Effector CD8-positive, alpha-beta T cell (primary cell): ENCODE results near the gene PM20D1.

Experiments used
- DNase-seq: peaks from one replicate; lab custom pipeline; 2025; lab: John Stamatoyannopoulos, UW

The PM20D1 gene

DNA sequence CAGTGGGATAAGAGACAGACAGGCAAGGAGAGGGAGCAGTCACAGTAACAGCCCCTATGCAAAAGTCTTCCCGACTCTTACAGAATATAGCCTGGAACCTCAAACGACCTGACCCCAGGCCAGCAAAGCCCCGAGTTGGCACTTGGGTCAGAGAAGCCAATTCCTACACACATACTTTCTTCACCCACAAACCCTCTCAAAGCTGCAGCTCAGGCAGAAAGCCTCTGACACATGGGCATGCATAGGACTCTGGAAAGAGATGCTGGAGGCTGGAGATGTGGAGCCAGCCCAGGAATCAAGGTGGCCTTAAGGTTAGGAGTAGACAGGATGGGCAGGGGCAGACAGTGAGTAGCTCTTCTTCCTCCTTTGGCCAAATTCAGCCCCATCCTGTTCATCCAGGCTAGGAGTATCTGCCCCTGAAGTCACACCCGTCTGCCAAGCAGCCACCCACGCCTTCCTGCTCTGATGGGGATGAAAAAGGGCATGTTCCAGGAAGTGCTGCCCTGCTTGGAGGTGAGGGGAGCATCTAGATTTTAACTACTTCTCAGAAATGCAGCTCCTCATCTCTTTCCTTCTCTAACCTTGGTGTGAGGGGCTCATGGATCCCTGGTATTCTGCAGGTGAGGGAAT is 44.7 kb downstream of the PM20D1 start:
- peak; percentile 11 for DNase-seq

DNA sequence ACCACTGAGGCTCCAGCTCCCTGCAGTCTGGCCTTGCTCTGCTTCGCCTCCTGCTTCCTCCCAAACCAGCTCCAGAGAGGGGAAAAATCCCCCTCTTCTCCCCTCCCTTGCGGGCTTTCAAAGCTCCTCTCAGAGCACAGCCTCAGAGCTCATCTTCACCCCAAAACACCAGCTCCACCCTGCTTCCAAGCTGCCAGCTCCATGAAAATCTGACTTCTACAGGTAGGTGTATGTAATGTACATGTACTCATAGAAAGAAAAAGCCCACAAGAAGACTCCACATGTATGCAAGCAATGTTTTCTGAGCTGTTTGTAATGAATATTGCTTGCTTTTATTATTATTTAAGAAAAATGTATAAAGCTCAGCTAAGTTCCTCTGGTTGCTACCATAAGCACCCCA is 45.3 kb downstream of the PM20D1 start:
- no peak for DNase-seq

DNA sequence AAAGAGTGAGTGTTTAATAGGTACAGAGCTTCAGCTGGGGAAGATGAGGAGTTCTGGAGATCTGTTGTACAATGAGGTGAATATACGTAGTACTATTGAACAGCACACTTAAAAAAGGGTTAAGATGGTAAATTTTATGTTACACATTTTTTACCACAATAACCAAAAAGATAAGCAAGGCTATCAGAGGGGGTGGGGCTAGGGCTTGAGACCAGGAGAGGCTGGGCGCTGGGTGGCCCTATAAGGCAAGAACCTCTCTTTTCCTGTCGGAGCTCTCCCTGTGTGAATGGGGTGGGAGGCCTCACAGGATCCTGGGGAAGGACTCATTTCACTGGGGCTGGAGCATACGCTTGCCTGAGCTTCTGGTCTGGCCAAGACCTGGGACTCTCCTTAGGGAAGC is 45.9 kb downstream of the PM20D1 start:
- no peak for DNase-seq

DNA sequence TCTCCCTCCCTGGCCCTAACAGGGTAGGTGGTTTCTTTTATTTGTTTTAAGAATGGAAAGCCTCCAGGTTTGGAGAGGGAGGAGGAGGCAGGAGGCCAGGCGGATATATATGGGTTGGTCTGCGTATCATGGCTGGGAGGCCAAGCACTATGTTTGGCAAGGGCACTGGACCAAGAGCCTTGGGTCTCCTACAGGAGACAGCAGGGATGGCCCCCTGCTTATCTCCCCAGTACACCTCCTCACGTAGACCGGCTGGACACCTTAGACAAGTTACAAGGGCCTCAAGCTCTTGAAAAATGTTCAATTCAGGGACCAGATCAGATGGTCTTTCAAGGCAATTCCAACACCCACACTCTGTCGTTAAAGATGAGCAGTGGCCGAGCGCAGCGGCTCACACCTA is 47.9 kb downstream of the PM20D1 start:
- DNase-seq, result no peak

DNA sequence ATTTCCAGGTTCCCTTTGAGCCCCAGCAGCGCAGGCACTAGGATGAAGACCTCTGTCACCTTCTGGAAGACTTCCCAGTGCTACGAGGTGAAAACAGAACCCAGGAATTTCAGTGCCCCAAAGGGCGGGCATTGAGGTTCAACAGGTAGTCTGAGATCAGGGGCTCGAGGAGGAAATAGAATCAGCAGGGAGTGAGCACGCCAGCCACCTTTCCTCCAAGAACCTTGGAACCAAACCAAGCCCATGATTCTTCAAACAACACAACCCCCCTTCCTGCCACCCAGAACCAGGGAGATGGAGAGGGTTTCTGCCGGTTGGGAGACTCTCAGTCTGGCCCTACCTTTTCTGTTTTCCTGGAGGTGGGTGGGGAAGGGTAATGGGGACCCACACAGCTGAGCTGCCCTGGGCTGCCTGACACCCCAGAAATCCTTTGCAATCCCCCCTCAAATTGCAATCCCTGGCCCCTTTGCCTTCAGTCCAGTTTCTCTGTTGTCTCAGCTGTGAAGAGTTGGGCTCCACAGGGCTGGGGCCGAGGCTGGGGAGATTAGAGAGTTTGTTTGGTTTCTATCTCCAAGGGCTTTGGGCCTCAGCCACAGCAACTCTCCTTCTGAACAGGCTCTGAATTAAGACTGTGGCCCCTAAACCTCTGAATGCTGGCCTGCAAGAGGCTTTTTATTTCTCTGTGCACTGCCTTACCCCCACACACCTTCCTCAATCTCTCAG is 48.8 kb downstream of the PM20D1 start:
- DNase-seq, result no peak

DNA sequence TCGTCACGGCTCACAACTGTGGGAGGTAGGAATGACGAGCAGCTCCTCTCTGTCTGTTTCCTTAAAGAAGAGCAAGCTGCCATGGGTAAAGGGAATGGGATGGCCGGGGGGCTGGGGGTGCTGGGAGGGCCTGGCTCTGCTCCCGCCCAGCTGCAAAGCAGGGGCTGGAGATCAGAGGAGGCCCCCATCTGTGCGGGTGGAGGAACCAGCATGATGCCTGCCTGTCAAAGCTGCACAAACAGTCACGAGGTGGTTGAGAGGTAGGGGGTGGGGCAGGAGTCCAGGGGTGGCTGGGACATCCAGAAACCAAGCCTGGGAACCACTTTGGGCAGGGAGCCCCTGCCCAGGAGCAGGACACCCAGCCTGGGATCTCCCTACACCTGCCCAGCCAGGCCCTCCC is 49.5 kb downstream of the PM20D1 start:
- DNase-seq, result no peak

DNA sequence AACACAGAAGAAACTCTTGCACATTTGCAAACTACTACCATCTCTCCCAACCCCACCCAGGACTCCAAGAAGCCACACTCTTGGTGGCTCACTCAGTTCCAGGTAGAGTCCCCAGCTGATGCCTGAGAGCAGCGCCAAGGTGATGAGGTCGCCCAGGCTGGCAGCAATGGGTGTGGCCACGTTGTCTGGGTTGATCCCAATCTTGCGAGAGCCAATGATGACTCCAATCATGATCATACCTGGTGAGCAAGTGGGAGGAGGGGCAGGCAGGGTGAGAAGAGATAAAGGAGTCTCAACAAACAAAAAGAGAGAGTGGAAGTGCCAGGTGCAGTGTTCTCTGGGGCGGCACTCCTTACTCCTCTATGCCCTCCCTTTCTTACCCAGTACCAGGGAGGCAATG is 51.4 kb downstream of the PM20D1 start:
- no peak for DNase-seq

DNA sequence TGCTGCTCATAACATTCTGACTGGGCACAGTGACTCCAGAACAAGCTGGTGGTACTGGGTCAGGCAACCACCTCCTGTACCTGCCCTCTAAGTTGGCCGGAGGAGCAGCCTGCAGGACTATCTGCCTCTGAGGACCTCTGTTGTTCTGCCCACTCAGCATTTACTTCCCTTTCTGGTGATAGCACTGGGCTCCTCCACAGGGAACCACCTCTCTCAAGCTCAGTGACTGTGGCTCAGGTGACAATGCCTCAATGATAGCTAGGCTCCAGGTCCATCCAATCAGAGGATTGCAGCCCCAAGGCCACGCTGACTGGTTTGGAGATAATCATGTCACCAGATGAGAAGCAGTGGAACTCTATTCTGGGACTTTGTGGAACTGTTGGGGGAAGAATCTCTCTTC is 52.8 kb downstream of the PM20D1 start:
- no peak for DNase-seq

DNA sequence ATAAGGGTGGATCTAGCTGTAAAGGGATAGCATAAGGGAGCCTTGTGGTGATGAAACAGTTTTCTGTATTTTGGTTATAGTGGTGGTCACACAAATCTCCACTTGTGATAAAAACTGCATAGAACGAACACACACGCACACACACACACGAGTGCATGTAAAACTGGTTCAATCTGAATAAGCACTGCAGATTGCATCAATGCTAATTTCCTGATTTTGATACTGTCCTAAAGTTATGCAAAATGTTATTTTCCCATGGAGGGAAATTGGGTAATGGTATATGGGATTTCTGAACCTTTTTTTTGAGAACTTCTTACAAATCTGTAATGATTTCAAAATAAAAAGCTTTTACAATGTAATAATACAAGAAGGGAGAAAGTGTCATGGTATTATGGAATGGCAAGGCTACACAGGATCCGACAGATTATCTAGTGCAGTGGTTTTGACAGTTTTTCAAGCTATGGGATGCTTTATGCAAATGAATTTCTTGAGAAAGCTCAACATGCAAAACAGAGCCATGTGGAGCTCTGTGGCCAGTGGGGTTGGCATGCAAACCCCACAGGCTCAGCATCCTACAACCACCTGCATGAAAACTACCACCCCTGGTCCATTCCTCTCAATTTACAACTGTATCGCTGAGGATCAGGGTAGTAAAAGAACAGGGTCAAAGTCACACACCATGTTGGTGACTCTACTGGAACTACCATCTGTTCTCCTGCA is 55.8 kb downstream of the PM20D1 start:
- DNase-seq, result no peak

DNA sequence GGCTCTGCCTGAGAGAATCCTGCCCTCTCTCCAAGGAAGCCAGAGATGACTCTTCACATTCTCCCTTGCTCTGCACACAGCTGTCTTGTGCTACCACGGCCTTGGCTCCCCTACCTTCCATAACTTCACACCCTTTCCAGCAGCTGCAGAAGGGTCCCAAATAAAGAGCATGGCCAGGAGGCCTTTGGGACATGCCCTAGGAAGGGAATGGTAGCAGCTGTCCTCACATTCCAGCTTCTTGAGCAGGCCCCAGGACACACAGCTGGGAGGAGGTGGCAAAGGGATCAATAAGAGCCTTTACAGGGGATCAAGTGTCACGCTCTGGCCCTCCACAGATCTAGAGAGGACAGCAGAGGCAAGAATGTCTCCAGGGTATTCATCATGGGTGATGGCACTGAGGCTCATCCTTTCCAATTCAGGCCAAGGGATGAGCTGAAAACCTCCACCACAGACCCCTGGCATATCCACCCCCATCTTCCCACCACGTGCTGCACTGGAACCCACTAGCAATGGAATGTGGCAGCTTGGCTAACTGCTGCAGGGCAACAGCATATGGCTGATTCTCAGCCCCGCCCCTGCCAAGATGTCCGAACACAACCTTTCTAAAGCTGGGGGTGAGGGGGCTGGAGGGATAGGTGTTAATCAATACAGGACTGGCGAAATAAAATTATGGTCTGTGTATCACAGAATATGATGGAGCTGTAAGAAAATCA is 56.8 kb downstream of the PM20D1 start:
- DNase-seq, result no peak

DNA sequence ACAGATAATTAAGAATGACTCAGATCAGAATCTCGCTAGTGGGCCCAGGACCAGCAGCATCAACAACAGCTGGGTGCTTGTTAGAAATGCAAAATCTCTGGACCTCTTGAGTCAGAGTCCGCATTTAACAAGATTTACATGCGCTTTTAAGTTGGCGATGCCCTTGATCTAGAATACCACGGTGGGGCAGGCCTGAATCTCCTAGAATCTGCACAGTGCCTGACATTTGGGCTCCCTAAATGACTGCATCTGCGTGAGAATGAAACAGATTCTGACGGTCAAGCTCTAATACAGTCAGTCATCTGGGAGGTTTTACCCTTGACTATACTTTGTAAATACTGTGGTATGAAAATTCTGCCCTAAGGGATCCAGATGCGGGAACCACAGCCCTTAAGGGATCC is 57.5 kb downstream of the PM20D1 start:
- DNase-seq, result no peak

DNA sequence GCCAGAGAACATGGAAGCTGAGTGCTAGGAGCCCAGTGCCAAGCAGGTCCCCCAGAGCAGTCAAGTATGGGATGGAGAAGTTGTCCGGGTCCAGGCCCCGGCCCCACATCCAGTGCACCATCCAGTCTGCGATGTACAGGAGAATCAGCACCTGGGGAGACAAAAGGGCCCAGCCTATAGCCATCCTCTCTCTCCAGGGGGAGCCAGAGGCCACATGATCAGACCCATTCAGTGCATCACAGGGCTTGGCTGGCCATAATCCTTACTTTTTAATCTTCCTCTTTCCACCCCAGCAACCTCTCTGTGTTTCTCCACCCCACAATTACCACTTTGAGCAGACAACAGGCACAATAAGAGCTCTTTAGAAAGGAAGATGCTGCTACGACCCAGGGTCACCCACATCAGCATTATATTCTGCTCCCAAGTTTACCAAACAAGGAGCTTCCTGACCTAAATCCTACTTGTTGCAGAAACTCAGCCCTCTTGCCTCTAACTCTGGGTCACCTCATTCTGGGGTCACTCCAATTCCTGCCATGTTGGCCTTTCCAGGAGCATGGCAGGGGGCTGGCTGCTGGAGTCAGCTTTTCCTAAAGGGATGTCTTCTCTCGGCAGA is 58.3 kb downstream of the PM20D1 start:
- peak; percentile 41 for DNase-seq

DNA sequence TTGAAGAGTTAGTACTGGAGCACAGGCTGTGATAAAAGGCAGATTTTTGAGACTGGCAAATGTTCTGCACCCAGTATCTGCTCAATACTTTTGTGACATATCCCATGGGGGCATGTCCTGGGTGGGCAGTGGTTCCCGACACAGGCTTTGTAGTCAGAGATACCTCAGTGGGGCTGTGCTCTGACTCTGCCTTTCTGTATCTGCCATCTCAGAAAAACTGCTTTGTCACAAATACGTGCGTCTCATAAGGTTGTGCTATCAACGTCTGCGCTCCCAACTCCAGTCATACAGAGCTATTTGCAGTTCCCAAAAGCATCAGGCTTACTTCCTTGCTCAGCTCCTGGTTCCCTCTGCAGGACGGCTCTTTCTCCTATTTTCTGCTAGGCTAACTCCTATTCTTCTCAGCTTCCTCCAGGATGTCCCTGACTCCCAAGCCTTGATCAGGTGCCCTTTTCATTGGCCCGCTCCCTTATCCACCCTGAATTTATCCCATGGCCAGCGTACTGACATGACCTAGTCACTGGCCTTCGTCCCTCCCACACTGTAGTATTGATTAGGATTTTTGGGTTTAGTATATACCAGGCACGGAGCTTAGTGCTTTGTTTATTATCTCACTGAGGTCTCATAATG is 62.5 kb downstream of the PM20D1 start:
- no peak for DNase-seq

DNA sequence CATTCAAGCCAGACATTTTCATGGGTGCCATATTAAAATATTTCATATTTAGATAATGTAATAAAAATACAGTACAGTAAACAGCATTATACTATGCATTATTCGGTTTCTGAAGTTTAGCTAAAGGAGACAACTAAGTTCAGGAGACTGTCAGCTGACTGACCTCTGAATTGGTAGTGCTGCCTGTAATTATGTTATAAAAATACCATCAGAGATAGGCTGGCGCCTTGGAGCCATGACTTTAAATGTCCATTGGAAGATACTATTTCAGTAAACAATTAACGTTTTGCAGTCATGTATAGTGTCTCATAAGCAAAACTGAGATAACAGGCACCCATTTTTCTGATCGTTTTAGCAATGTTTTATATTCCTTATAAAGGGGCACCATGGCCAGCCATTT is 63.3 kb downstream of the PM20D1 start:
- DNase-seq, result no peak

DNA sequence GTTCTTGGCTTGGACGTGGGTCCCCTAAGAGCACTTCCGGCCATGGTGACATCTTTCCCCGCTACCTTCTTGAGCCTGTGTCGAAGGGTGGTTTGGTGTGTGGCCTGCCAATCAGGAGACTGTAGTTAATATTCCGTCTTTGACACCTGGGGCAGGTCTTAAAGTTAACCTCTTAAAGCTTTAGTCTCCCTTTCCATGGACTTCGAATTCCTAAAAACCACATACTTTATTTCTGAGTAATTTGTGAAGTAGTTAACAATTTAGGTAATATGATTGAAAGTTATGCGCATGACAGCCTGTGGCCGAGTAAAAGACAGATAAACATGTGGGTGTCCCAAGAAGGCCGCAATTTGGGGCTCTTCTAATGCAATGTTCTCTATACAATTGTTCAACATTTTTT is 64.5 kb downstream of the PM20D1 start:
- DNase-seq, result no peak

DNA sequence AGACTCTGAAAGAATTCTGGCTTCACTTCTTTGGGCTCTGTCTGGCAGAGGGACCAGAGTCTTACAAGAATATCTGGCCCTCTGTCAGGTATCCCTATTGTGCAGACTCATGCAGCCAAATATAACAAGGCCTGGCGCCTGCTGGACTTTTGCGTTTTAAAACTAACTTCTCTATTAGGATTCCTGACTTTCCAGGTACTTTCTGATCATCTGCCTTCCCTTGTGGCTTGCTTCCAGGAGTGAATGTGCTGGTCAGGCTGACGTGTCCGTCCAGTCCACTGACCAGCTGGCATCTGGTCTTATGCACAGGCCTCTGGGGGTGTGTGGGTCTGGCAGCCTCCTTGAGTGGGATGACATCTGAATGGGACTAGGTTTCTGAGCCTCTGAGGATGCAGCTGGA is 66.0 kb downstream of the PM20D1 start:
- no peak for DNase-seq

DNA sequence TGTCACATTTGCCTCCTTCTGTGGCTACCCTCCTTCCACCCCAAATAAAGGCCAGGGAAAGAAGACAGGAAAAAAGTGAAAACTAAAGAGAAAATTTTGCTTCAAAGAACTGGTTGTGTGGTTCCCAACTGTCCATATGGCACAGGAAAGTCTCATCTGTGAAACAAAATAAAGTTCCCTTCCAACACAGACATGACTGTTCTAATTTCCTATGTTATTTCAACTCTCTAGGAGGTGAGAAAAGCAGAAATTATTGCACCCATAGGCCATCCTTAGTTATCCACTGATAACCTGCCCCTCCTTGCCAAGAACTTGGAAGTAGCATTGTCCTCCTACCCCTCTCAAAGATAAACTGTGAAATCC is 66.5 kb downstream of the PM20D1 start:
- DNase-seq, result no peak

DNA sequence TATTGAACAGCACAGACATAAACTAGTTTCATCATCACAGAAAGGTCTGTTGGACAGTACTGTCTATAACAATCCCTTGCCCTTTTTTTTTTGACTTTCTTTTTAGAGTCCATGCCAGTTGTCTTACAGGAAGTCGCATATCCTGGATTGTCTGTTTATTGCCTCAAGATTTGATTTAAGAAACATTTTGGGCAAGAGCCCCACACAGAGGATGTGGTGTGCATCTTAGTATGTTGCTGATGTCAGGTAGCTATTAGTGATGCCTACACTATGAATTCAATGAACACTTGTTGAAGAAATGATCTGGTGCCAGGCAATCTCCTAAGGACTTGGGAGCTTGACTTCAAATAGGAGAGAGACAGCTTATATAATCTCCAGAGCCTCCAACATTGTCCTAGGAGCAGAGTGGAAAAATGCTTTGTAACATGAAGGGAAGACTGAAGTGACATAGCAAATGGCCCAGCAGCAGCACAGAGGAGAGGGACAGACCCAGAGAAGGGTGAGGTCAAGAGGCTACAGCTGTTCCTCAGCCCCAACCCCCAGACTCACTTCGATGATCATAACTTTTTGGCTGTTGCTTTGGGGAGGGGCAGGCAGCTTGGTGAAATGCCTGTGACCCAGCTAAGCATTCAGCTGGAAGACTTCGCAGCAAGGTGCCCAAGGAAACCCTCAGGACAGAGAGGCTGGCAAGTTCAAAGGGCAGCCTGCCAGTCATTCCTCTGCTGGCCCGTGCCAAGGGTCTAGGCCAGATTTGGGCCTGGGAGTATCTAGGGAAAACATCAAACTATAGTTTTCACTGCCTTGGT is 67.1 kb downstream of the PM20D1 start:
- DNase-seq, result no peak

DNA sequence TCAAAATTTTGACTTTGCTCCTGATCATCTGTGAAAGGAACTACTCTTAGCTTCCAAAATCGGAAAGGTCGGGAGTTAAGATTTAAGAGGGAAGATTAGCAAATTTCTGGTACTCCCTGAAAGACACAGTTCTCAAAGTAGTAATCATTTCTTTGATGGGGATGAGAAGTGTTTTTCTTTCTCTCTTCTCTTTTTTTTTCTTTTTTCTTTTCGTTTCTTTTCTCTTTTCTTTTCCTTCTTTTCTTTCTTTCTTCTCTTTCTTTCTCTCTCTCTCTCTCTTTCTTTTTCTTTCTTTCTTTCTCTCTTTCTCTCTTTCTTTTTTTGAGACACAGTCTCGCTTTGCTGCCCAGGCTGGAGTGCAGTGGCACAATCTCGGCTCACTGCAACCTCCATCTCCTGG is 69.6 kb downstream of the PM20D1 start:
- no peak for DNase-seq
